K562 (cell line): ENCODE data around the gene PCGF6. TPM values are rescaled to one million over a fixed set of nuclear protein-coding genes. Genes with fewer than 3 reads are reported as not detected.

Experiments used
- AFF1 ChIP-seq, 2 experiments: fragments of 450-650 bp; IDR thresholded peaks; 2 replicates each; pipeline ENCODE4 v1.6.1; 2018; ENCODE audit warnings: mild to moderate bottlenecking in 2 of 2, low read depth in 1 of 2; ENCODE audit not compliant: partially characterized antibody in 2 of 2
- EP300 ChIP-seq: IDR thresholded peaks from 2 replicates; pipeline ENCODE4 v1.6.1; 2012; ENCODE audit warnings: low read length, improper control_type of control experiment
- MCM5 ChIP-seq: fragments of 450-650 bp; IDR thresholded peaks from 2 replicates; pipeline ENCODE4 v1.6.1; 2016; ENCODE audit warnings: low read depth
- NCOA1 ChIP-seq: fragments of 450-650 bp; IDR thresholded peaks from 2 replicates; pipeline ENCODE4 v1.6.1; 2016; ENCODE audit warnings: low read depth
- NR1H2 ChIP-seq: sonication (generic); formaldehyde crosslinking; IDR thresholded peaks from 2 replicates; pipeline ENCODE4 v1.4.0; 2020; ENCODE audit warnings: mild to moderate bottlenecking, missing genetic modification reagents
- RCOR1 ChIP-seq, 2 experiments: IDR thresholded peaks; 2 replicates each; pipeline ENCODE4 v1.6.1; 2012; ENCODE audit warnings: low read depth in 2 of 2, low read length in 2 of 2, borderline replicate concordance in 1 of 2, improper control_type of control experiment in 1 of 2
- TBL1XR1 ChIP-seq, 2 experiments: IDR thresholded peaks; 2 replicates each; pipeline ENCODE4 v1.6.1; 2012; ENCODE audit warnings: improper control_type of control experiment in 2 of 2, low read length in 2 of 2, mild to moderate bottlenecking in 1 of 2
- TEAD1 ChIP-seq, 2 experiments: fragments of 450-650 bp in 1 of 2; sonication (generic) in 1 of 2; formaldehyde crosslinking; IDR thresholded peaks; 2 replicates each; pipeline versions ENCODE4 v1.4.0 to v1.8.0; 2020 to 2022; ENCODE audit warnings: mild to moderate bottlenecking in 2 of 2, missing genetic modification reagents in 1 of 2
- polyA plus RNA-seq, 8 experiments: library from polyadenylated mRNA; depleted of rRNA in 4 of 8; stranded (reverse) in 5 of 8; unstranded in 3 of 8; fragments of >200 nt; fragmentation: Nextera tagmentation in 2 of 8; fragmentation: Illumina TruSeq in 1 of 8; extraction: Ambion mirVana in 2 of 8; extraction: Trizol in 1 of 8; gene quantifications; 2 replicates each; pipeline versions ENCODE4 v1.2.1 to v1.2.3, GENCODE V29; 2011 to 2014; ENCODE audit warnings: inconsistent platforms in 1 of 8, missing spikeins in 1 of 8
- total RNA-seq, 7 experiments: library from RNA; depleted of rRNA in 6 of 7; stranded (reverse); fragments of >200 nt in 6 of 7; fragmentation: Illumina TruSeq in 2 of 7; extraction: Trizol in 2 of 7; gene quantifications; 2 replicates each; pipeline versions ENCODE4 v1.2.1 to v1.2.3, GENCODE V29; 2011 to 2021; ENCODE audit warnings: low replicate concordance in 1 of 7
- TF ChIP-seq, protein P1 (sequence below), 2 experiments: fragments of 450-650 bp; formaldehyde crosslinking in 1 of 2; IDR thresholded peaks; 2 replicates each; pipeline versions ENCODE4 v1.4.0 to v1.6.1; 2014 to 2020; ENCODE audit warnings: mild to moderate bottlenecking in 2 of 2, borderline replicate concordance in 1 of 2, low read depth in 1 of 2

PCGF6 gene
- total and polyA plus RNA-seq, 9 of the 15 experiments (the other 6 are each of a cell fraction or from before 2014, with no cell fraction given): 8.4 to 24.6 (median 20.6) TPM

DNA sequence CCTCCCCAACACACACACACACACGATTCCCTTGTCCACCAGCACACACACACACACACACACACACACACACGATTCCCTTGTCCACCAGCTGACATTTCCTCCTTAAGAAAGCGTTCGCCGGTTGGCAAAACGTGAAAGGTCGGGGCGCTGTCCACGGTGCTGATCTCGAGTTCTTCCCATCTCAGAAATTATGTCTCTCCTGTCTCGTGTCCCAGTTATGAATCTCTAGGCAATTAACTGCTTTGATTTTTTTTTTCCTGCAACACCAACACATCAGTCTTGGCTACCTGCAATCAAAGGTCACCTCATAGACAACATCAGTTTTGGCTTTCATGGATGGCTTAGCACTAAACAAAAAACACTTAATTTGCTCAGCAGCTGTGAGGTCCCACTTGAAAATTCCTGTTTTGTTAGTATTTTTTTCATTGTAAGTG, 72.1 kb downstream of the PCGF6 start (continued):
- TF ChIP-seq, protein P1, sequence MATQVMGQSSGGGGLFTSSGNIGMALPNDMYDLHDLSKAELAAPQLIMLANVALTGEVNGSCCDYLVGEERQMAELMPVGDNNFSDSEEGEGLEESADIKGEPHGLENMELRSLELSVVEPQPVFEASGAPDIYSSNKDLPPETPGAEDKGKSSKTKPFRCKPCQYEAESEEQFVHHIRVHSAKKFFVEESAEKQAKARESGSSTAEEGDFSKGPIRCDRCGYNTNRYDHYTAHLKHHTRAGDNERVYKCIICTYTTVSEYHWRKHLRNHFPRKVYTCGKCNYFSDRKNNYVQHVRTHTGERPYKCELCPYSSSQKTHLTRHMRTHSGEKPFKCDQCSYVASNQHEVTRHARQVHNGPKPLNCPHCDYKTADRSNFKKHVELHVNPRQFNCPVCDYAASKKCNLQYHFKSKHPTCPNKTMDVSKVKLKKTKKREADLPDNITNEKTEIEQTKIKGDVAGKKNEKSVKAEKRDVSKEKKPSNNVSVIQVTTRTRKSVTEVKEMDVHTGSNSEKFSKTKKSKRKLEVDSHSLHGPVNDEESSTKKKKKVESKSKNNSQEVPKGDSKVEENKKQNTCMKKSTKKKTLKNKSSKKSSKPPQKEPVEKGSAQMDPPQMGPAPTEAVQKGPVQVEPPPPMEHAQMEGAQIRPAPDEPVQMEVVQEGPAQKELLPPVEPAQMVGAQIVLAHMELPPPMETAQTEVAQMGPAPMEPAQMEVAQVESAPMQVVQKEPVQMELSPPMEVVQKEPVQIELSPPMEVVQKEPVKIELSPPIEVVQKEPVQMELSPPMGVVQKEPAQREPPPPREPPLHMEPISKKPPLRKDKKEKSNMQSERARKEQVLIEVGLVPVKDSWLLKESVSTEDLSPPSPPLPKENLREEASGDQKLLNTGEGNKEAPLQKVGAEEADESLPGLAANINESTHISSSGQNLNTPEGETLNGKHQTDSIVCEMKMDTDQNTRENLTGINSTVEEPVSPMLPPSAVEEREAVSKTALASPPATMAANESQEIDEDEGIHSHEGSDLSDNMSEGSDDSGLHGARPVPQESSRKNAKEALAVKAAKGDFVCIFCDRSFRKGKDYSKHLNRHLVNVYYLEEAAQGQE (IDR thresholded peaks at IDR 0.05; ENCODE audit: borderline replicate concordance): peak; percentile 98
- TF ChIP-seq, protein P1 (CRISPR knock-in tag; IDR thresholded peaks at IDR 0.05; ENCODE audit: low read depth): peak; percentile 94
- no peak for TF ChIP-seq MCM5
- peak in 1 of 2 experiments; percentile 28; a peak in 1 of 4 replicates for TF ChIP-seq TEAD1 (CRISPR knock-in tag; IDR thresholded peaks at IDR 0.05)
- no peak for TF ChIP-seq EP300
- TF ChIP-seq RCOR1 (IDR thresholded peaks at IDR 0.05; ENCODE audit: borderline replicate concordance in 1 of 2, low read depth in 2 of 2, low read length in 2 of 2): 0 out of 4 replicates have a peak, but pooled peaks of 1 of the 2 experiments have one; percentile 29
- TF ChIP-seq AFF1 (IDR thresholded peaks at IDR 0.05; ENCODE audit: low read depth in 1 of 2, partially characterized antibody in 2 of 2): peak in 1 of 2 experiments; percentile 73
- TF ChIP-seq NR1H2 (CRISPR knock-in tag): no peak
- TF ChIP-seq TBL1XR1 (IDR thresholded peaks at IDR 0.05; ENCODE audit: low read length in 2 of 2): no peak
- peak; percentile 66; the same call in 1 of the 2 replicates for TF ChIP-seq NCOA1
